SU-DHL-6 (cell line): ENCODE results near the gene PLXNC1.

ENCODE experiments used
- EZH2phosphoT487 ChIP-seq: fragments of 200-600 bp; sonication (generic), shearing (Covaris generic); conservative IDR thresholded peaks from 2 replicates; pipeline ENCODE4 v1.6.1; 2018; ENCODE audit warnings: mild to moderate bottlenecking, antibody characterized with exemption, low read length, moderate library complexity, mixed read lengths
- TF ChIP-seq, protein P1 (sequence below): fragments of 200-600 bp; sonication (generic); IDR thresholded peaks from one replicate; pipeline ENCODE4 v1.5.1; 2017; ENCODE audit warnings: antibody characterized with exemption, mild to moderate bottlenecking, low read length, moderate library complexity; ENCODE audit not compliant: insufficient read depth, poor library complexity, severe bottlenecking

DNA sequence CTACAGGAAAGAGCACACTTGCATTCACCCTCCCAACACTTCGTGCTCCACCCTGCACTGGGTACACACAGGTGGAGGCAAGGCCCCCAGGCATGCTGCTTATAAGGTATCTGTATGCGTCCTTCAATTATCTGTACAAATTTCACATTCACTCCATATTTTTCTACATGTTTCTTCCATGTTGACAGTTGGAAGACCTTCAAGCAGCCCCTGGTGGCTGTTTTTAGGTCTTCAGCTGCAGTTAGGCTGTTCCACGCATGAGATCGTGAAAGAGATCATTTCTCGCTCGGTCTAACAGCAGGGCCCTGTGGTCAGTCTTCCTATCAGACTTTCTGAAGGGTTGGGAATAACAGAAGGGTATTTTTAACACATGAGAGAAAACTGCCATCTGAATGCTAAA, 47.1 kb downstream of the PLXNC1 start:
- TF ChIP-seq, protein P1, sequence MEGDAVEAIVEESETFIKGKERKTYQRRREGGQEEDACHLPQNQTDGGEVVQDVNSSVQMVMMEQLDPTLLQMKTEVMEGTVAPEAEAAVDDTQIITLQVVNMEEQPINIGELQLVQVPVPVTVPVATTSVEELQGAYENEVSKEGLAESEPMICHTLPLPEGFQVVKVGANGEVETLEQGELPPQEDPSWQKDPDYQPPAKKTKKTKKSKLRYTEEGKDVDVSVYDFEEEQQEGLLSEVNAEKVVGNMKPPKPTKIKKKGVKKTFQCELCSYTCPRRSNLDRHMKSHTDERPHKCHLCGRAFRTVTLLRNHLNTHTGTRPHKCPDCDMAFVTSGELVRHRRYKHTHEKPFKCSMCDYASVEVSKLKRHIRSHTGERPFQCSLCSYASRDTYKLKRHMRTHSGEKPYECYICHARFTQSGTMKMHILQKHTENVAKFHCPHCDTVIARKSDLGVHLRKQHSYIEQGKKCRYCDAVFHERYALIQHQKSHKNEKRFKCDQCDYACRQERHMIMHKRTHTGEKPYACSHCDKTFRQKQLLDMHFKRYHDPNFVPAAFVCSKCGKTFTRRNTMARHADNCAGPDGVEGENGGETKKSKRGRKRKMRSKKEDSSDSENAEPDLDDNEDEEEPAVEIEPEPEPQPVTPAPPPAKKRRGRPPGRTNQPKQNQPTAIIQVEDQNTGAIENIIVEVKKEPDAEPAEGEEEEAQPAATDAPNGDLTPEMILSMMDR: no peak
- no peak for TF ChIP-seq EZH2phosphoT487
